ENCODE data around the gene KCNT1.
A peak's percentile ranks its signal among the peaks of the same experiment; 100 is the strongest.
"Not testable (repeated sequence)": the region's sequence is repeated elsewhere in the genome, so short reads cannot be mapped to it uniquely, and the experiment has no call there.

The KCNT1 gene

GRCh38 chr9:135669616-135670285 is 32.2 kb upstream of the KCNT1 start:
- no peak overlapping the region for H3K4me3 ChIP-seq (ENCODE audit: low read depth, low read length)
- DNase-seq (ENCODE audit: low read depth) = no peak
- TF ChIP-seq MYC (IDR thresholded peaks at IDR 0.05; ENCODE audit: low read depth, low read length) = no peak
- TF ChIP-seq POLR2A (IDR thresholded peaks at IDR 0.05; ENCODE audit: extremely low read depth, insufficient read length) = no peak
- no peak for TF ChIP-seq MAX (IDR thresholded peaks at IDR 0.05; ENCODE audit: low read depth, low read length)
- TF ChIP-seq CTCF (IDR thresholded peaks at IDR 0.05; ENCODE audit: low read depth, low read length) = no peak

GRCh38 chr9:135670721-135671590 is 31.0 kb upstream of the KCNT1 start:
- H3K4me3 ChIP-seq (ENCODE audit: low read depth, low read length) = no peak overlapping the region
- no peak for DNase-seq (ENCODE audit: low read depth)
- no peak for TF ChIP-seq POLR2A (IDR thresholded peaks at IDR 0.05; ENCODE audit: extremely low read depth, insufficient read length)
- no peak for TF ChIP-seq MAX (IDR thresholded peaks at IDR 0.05; ENCODE audit: low read depth, low read length)
- TF ChIP-seq MYC (IDR thresholded peaks at IDR 0.05; ENCODE audit: low read depth, low read length) = no peak
- TF ChIP-seq CTCF (IDR thresholded peaks at IDR 0.05; ENCODE audit: low read depth, low read length) = no peak

- peak; percentile 16 for DNase-seq (ENCODE audit: low read depth)
- no peak overlapping the region for H3K4me3 ChIP-seq (ENCODE audit: low read depth, low read length)
- peak; percentile 4 for TF ChIP-seq CTCF (IDR thresholded peaks at IDR 0.05; ENCODE audit: low read depth, low read length)
- no peak for TF ChIP-seq MYC (IDR thresholded peaks at IDR 0.05; ENCODE audit: low read depth, low read length)
- TF ChIP-seq POLR2A (IDR thresholded peaks at IDR 0.05; ENCODE audit: extremely low read depth, insufficient read length) = no peak
These were observed 30.4 kb upstream of the KCNT1 start for GRCh38 chr9:135671591-135672041.

GRCh38 chr9:135672786-135673185 is 29.2 kb upstream of the KCNT1 start:
- not testable (repeated sequence) for DNase-seq (ENCODE audit: low read depth); H3K4me3 ChIP-seq (ENCODE audit: low read depth, low read length)

GRCh38 chr9:135673941-135674340 is 28.0 kb upstream of the KCNT1 start:
- TF ChIP-seq CTCF (IDR thresholded peaks at IDR 0.05; ENCODE audit: low read depth, low read length) (no peak), POLR2A (IDR thresholded peaks at IDR 0.05; ENCODE audit: extremely low read depth, insufficient read length) (no peak), MAX (IDR thresholded peaks at IDR 0.05; ENCODE audit: low read depth, low read length) (no peak), MYC (IDR thresholded peaks at IDR 0.05; ENCODE audit: low read depth, low read length) (no peak)
- DNase-seq (ENCODE audit: low read depth) = no peak
- H3K4me3 ChIP-seq (ENCODE audit: low read depth, low read length) = no peak overlapping the region

GRCh38 chr9:135674977-135675376 is 27.0 kb upstream of the KCNT1 start:
- no peak overlapping the region for H3K4me3 ChIP-seq (ENCODE audit: low read depth, low read length)
- TF ChIP-seq MAX (IDR thresholded peaks at IDR 0.05; ENCODE audit: low read depth, low read length) (no peak), POLR2A (IDR thresholded peaks at IDR 0.05; ENCODE audit: extremely low read depth, insufficient read length) (no peak), MYC (IDR thresholded peaks at IDR 0.05; ENCODE audit: low read depth, low read length) (no peak), CTCF (IDR thresholded peaks at IDR 0.05; ENCODE audit: low read depth, low read length) (no peak)
- no peak for DNase-seq (ENCODE audit: low read depth)
